Suprapubic skin (tissue), 4 donors: Measurements from ENCODE around the gene LRRTM1. TPM values are rescaled to one million over a fixed set of nuclear protein-coding genes. Genes with fewer than 3 reads are reported as not detected.

Experiments used
- DNase-seq, 2 donors: peaks; one replicate each; pipeline ENCODE4 v3.0.0-alpha.2; 2019; ENCODE audit warnings: low spot score in 2 of 2
- H3K27ac ChIP-seq: fragments of 200-600 bp; sonication (generic); one replicate; pipeline ENCODE4 v1.5.1; 2019
- H3K27me3 ChIP-seq: fragments of 200-600 bp; sonication (generic); one replicate; pipeline ENCODE4 v1.5.1; 2019
- H3K36me3 ChIP-seq: fragments of 200-600 bp; sonication (generic); one replicate; pipeline ENCODE4 v1.5.1; 2019
- H3K4me1 ChIP-seq: fragments of 200-600 bp; sonication (generic); one replicate; pipeline ENCODE4 v1.5.1; 2019
- H3K4me3 ChIP-seq: fragments of 200-600 bp; sonication (generic); one replicate; pipeline ENCODE4 v1.5.1; 2019; ENCODE audit warnings: mild to moderate bottlenecking
- H3K9me3 ChIP-seq: fragments of 200-600 bp; sonication (generic); one replicate; pipeline ENCODE4 v1.5.1; 2019
- EP300 ChIP-seq: sonication (generic); formaldehyde crosslinking; IDR thresholded peaks from one replicate; pipeline ENCODE4 v1.6.1; 2017; ENCODE audit warnings: antibody characterized with exemption
- POLR2A ChIP-seq, 2 donors: fragments of 450-650 bp; IDR thresholded peaks; one replicate each; pipeline ENCODE4 v1.6.1; 2017; ENCODE audit warnings: antibody characterized with exemption in 2 of 2, mild to moderate bottlenecking in 2 of 2, moderate library complexity in 2 of 2
- POLR2AphosphoS5 ChIP-seq, 3 donors: sonication (generic); formaldehyde crosslinking; IDR thresholded peaks; one replicate each; pipeline ENCODE4 v1.6.1; 2017; ENCODE audit warnings: antibody characterized with exemption in 3 of 3
- WGBS: methylation state at CpG from one replicate; pipeline ENCODE4 v1.1.5; 2018; 5-methylcytosine and 5-hydroxymethylcytosine counted together
- total RNA-seq, 4 donors: library from RNA; depleted of rRNA; stranded (reverse); fragments of >200 nt; gene quantifications; one replicate each; pipeline ENCODE4 v1.1.0, GENCODE V29; 2016
- TF ChIP-seq, protein P1 (sequence below), 2 donors: fragments of 200-600 bp in 1 of 2; fragments of 450-650 bp in 1 of 2; sonication (generic) in 1 of 2; IDR thresholded peaks; one replicate each; pipeline ENCODE4 v1.5.1; 2016 to 2019; ENCODE audit warnings: antibody characterized with exemption in 2 of 2, mild to moderate bottlenecking in 1 of 2, moderate library complexity in 1 of 2

Gene LRRTM1
- total RNA-seq, 4 donors from 2014 or later, result 0.30 to 2.5 TPM; not detected in 2

DNA sequence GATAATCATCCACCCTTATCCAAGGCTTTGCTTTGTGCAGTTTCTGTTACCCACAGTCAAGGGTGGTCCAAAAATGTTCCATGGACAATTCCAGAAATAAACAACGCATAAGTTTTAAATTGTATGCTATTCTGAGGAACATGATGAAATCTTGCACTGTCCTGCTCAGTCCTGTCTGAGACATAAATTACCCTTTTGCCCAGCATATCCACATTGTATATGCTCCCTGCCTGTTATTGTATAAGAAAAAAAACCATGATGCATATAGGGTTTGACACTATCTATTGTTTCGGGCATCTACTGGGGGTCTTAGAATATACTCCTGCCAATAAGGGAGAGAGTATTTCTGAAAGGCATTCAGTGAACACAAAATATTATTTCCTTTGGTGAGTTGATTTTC, 24.0 kb downstream of the LRRTM1 start:
- Histone ChIP-seq H3K9me3 (peaks cover 1% of the 10 kb centered on the region), H3K4me3 (no peak overlapping the region), H3K27ac (no peak overlapping the region), H3K27me3 (no peaks in the 10 kb centered on the region), H3K4me1 (no peaks in the 10 kb centered on the region), H3K36me3 (no peaks in the 10 kb centered on the region)
- no peak for DNase-seq
- WGBS, result 90% methylated on average over 2 of the region's 2 CpGs
- TF ChIP-seq, protein P1, sequence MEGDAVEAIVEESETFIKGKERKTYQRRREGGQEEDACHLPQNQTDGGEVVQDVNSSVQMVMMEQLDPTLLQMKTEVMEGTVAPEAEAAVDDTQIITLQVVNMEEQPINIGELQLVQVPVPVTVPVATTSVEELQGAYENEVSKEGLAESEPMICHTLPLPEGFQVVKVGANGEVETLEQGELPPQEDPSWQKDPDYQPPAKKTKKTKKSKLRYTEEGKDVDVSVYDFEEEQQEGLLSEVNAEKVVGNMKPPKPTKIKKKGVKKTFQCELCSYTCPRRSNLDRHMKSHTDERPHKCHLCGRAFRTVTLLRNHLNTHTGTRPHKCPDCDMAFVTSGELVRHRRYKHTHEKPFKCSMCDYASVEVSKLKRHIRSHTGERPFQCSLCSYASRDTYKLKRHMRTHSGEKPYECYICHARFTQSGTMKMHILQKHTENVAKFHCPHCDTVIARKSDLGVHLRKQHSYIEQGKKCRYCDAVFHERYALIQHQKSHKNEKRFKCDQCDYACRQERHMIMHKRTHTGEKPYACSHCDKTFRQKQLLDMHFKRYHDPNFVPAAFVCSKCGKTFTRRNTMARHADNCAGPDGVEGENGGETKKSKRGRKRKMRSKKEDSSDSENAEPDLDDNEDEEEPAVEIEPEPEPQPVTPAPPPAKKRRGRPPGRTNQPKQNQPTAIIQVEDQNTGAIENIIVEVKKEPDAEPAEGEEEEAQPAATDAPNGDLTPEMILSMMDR (IDR thresholded peaks at IDR 0.05), result no peak
- TF ChIP-seq POLR2AphosphoS5 (IDR thresholded peaks at IDR 0.05) (no peak), EP300 (no peak), POLR2A (IDR thresholded peaks at IDR 0.05) (no peak)

DNA sequence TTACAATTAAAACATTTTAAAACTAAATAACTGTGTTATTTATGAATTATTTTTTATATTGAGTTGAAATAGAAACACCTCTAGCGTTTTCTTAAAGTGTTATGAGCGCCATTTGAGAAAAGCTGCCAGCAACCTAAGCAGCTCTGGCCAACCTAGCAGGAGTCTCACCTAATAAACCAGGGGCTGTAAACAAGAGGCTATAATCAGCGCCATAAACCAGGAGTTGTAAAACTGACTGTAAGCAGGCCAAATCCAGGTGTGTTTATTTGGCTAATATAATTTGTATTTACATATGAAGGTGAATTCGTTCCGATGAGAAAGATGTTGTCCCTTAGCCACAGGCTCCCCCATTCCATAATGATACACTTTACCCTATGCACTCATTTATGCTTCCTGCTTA, 34.7 kb downstream of the LRRTM1 start:
- DNase-seq, result no peak
- H3K27ac ChIP-seq, result no peak overlapping the region
- no peaks in the 10 kb centered on the region for H3K9me3 ChIP-seq
- no peaks in the 10 kb centered on the region for H3K4me1 ChIP-seq
- H3K36me3 ChIP-seq, result no peaks in the 10 kb centered on the region
- TF ChIP-seq POLR2AphosphoS5 (IDR thresholded peaks at IDR 0.05) (no peak), EP300 (no peak), POLR2A (IDR thresholded peaks at IDR 0.05) (no peak)
- TF ChIP-seq, protein P1 (IDR thresholded peaks at IDR 0.05), result no peak
- no peak overlapping the region for H3K4me3 ChIP-seq
- 57% methylated on average over 5 of the region's 5 CpGs for whole genome bisulfite sequencing
- H3K27me3 ChIP-seq, result no peaks in the 10 kb centered on the region

DNA sequence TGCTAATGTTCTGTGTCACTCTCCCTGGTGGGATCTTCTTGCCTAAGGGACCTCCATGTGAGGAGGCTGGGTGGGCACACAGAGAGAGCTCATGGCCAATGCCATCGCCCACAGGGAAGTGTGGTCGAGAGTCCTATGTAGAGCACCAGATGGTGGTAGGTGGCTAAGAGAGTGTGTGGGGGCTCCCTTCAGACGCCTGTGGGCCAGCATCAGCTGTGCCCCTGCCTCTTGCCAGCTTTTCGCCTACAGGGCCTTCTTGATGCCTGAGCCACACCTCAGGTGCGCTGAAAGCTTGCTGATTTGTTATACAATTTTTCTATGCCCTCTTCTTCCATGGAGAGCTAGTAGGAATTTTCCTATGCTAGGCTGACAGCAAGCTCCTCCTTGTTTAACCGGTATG, 38.3 kb downstream of the LRRTM1 start:
- no peaks in the 10 kb centered on the region for H3K36me3 ChIP-seq
- no peak overlapping the region for H3K27ac ChIP-seq
- no peak overlapping the region for H3K4me3 ChIP-seq
- 87% methylated on average over 6 of the region's 6 CpGs for WGBS
- TF ChIP-seq POLR2A (IDR thresholded peaks at IDR 0.05) (no peak), EP300 (no peak), POLR2AphosphoS5 (IDR thresholded peaks at IDR 0.05) (no peak)
- TF ChIP-seq, protein P1 (IDR thresholded peaks at IDR 0.05), result no peak
- no peak for DNase-seq
- no peaks in the 10 kb centered on the region for H3K4me1 ChIP-seq
- H3K9me3 ChIP-seq, result no peaks in the 10 kb centered on the region
- no peaks in the 10 kb centered on the region for H3K27me3 ChIP-seq

DNA sequence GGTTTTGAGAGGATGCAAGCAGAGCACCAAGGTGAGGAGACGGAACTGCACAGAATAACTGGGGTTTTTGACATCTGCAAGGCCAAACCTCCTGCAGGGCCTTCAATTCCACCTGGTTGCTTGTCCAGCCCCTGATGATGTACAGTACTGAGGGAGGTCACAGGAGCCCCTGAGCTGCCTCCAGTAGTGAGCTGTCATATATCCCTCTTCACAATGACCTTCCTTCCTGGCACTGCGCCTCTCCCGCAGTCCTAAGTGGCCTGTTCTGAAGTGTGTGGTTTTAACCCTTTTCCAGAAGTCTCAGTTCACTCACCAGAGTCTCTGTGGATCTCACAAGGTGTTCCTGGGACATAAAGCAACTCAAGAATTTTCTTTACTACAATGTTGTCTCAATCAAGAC, 45.3 kb downstream of the LRRTM1 start:
- Histone ChIP-seq H3K27ac (no peak overlapping the region), H3K27me3 (no peaks in the 10 kb centered on the region), H3K4me1 (no peaks in the 10 kb centered on the region), H3K36me3 (no peaks in the 10 kb centered on the region), H3K4me3 (no peak overlapping the region), H3K9me3 (no peaks in the 10 kb centered on the region)
- DNase-seq, result no peak
- 89% methylated on average over 3 of the region's 3 CpGs for WGBS
- TF ChIP-seq POLR2AphosphoS5 (IDR thresholded peaks at IDR 0.05) (no peak), EP300 (no peak), POLR2A (IDR thresholded peaks at IDR 0.05) (no peak)
- TF ChIP-seq, protein P1 (IDR thresholded peaks at IDR 0.05), result no peak

DNA sequence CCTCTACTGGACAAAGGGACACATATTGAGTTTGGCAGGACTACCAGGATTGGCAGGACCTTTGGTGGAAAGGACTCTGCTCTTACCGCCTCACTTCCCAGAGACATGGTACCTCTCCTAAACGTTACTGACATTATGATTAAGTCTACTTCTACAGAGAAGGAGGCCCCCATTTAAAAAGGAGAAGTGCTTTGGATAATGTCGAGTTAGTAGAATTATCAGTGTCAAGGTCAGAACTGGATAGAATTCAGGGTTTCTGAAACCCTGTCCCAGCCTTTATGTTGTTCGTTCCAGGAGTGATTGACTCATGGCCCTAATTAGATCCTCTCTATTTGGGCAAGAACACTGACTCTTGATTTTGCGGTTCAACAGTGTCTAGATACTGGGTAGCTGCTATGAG, 45.8 kb downstream of the LRRTM1 start:
- no peak overlapping the region for H3K27ac ChIP-seq
- TF ChIP-seq, protein P1 (IDR thresholded peaks at IDR 0.05), result no peak
- no peaks in the 10 kb centered on the region for H3K36me3 ChIP-seq
- 90% methylated on average over 5 of the region's 5 CpGs for WGBS
- no peaks in the 10 kb centered on the region for H3K9me3 ChIP-seq
- H3K27me3 ChIP-seq, result no peaks in the 10 kb centered on the region
- no peaks in the 10 kb centered on the region for H3K4me1 ChIP-seq
- no peak overlapping the region for H3K4me3 ChIP-seq
- no peak for DNase-seq
